DOHH2 (cell line): ENCODE data around the gene UBE2S.

ENCODE experiments used
- CTCF ChIP-seq: fragments of 200-600 bp; sonication (generic); IDR thresholded peaks from one replicate; pipeline ENCODE4 v1.5.1; 2014; ENCODE audit warnings: antibody characterized with exemption, mild to moderate bottlenecking, low read depth, low read length; ENCODE audit not compliant: poor library complexity, severe bottlenecking
- EZH2phosphoT487 ChIP-seq: fragments of 200-600 bp; sonication (generic); IDR thresholded peaks from 2 replicates; pipeline ENCODE4 v1.6.1; 2017; ENCODE audit warnings: borderline replicate concordance, mild to moderate bottlenecking, antibody characterized with exemption, low read length, moderate library complexity, mixed read lengths

DNA sequence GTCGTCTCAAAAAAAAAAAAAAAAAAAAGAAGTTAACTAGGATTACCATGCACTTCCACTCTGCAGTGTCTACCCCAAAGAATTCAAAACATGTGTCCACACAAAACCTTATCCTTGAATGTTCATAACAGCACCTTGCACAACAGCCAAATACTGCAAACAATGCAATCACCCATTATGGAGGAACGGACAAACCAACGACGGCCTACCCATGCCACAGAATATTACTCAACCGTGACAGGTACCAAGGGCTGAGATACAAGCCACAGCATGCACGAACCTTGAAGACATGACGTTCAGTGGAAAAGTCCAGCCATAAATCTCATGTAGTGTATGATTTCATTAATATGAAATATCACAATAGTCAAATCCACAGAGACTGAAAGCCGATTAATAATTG, 38.5 kb upstream of the UBE2S start:
- TF ChIP-seq CTCF (no peak), EZH2phosphoT487 (no peak)
